ENCODE measurements around the gene NOD2.

The NOD2 gene

GRCh38 chr16:50733468-50733867, 40.1 kb downstream of the NOD2 start:
- no peak for TF ChIP-seq CTCF (IDR thresholded peaks at IDR 0.05; ENCODE audit: unreplicated experiment in 3 of 3)
- Mint-ChIP-seq H3K4me1 (peaks cover 28% of the 10 kb centered on the region), H3K27me3 (ENCODE audit: low read depth) (peaks cover 9% of the 10 kb centered on the region), H3K36me3 (ENCODE audit: low read depth) (no peaks in the 10 kb centered on the region), H3K27ac (no peak overlapping the region), H3K4me3 (no peak overlapping the region), H3K9me3 (no peaks in the 10 kb centered on the region)

GRCh38 chr16:50735629-50736122, 42.3 kb downstream of the NOD2 start:
- TF ChIP-seq CTCF (IDR thresholded peaks at IDR 0.05; ENCODE audit: unreplicated experiment in 3 of 3), result no peak
- no peak overlapping the region for H3K4me3 Mint-ChIP-seq
- no peaks in the 10 kb centered on the region for H3K36me3 Mint-ChIP-seq (ENCODE audit: low read depth)
- H3K4me1 Mint-ChIP-seq, result peaks cover 28% of the 10 kb centered on the region
- no peaks in the 10 kb centered on the region for H3K9me3 Mint-ChIP-seq
- H3K27me3 Mint-ChIP-seq (ENCODE audit: low read depth), result peaks cover 12% of the 10 kb centered on the region
- H3K27ac Mint-ChIP-seq, result no peak overlapping the region

- no peak overlapping the region for H3K4me3 Mint-ChIP-seq
- peaks cover 29% of the 10 kb centered on the region for H3K4me1 Mint-ChIP-seq
- no peak overlapping the region for H3K27ac Mint-ChIP-seq
- peaks cover 12% of the 10 kb centered on the region for H3K27me3 Mint-ChIP-seq (ENCODE audit: low read depth)
- no peaks in the 10 kb centered on the region for H3K36me3 Mint-ChIP-seq (ENCODE audit: low read depth)
- no peak for TF ChIP-seq CTCF (IDR thresholded peaks at IDR 0.05; ENCODE audit: unreplicated experiment in 3 of 3)
- no peaks in the 10 kb centered on the region for H3K9me3 Mint-ChIP-seq
These were observed 43.0 kb downstream of the NOD2 start for GRCh38 chr16:50736448-50736847.

GRCh38 chr16:50737420-50737959, 44.1 kb downstream of the NOD2 start:
- H3K27me3 Mint-ChIP-seq (ENCODE audit: low read depth), result peaks cover 12% of the 10 kb centered on the region
- no peak overlapping the region for H3K27ac Mint-ChIP-seq
- H3K9me3 Mint-ChIP-seq, result no peaks in the 10 kb centered on the region
- no peaks in the 10 kb centered on the region for H3K36me3 Mint-ChIP-seq (ENCODE audit: low read depth)
- no peak for TF ChIP-seq CTCF (IDR thresholded peaks at IDR 0.05; ENCODE audit: unreplicated experiment in 3 of 3)
- peaks cover 23% of the 10 kb centered on the region for H3K4me1 Mint-ChIP-seq
- no peak overlapping the region for H3K4me3 Mint-ChIP-seq

- Mint-ChIP-seq H3K4me1 (peaks cover 29% of the 10 kb centered on the region), H3K4me3 (peak overlapping the region in 2 of 3 experiments; percentile 17 to 19), H3K27me3 (ENCODE audit: low read depth) (peaks cover 12% of the 10 kb centered on the region), H3K9me3 (no peaks in the 10 kb centered on the region), H3K36me3 (ENCODE audit: low read depth) (no peaks in the 10 kb centered on the region), H3K27ac (no peak overlapping the region)
- no peak for TF ChIP-seq CTCF (IDR thresholded peaks at IDR 0.05; ENCODE audit: unreplicated experiment in 3 of 3)
These were observed 45.6 kb downstream of the NOD2 start for GRCh38 chr16:50739031-50739430.

- Mint-ChIP-seq H3K27me3 (ENCODE audit: low read depth) (peaks cover 12% of the 10 kb centered on the region), H3K36me3 (ENCODE audit: low read depth) (no peaks in the 10 kb centered on the region), H3K4me1 (peaks cover 28% of the 10 kb centered on the region), H3K9me3 (no peaks in the 10 kb centered on the region), H3K27ac (peak overlapping the region in 1 of 3 experiments; percentile 40), H3K4me3 (peak overlapping the region; percentile 55 to 82 (median 80))
- TF ChIP-seq CTCF (IDR thresholded peaks at IDR 0.05; ENCODE audit: unreplicated experiment in 3 of 3), result no peak
These were observed 47.3 kb downstream of the NOD2 start for GRCh38 chr16:50740736-50741135.
